NT2/D1 (cell line): Measurements from ENCODE around the gene BTBD3.

ENCODE experiments used
- YY1 ChIP-seq: IDR thresholded peaks from 2 replicates; pipeline ENCODE4 v1.6.1; 2011; ENCODE audit not compliant: insufficient read length, insufficient read depth
- ZNF274 ChIP-seq: IDR thresholded peaks from 2 replicates; pipeline ENCODE4 v1.6.1; 2011; ENCODE audit warnings: mild to moderate bottlenecking, low read depth, low read length

- TF ChIP-seq YY1: no peak
- no peak for TF ChIP-seq ZNF274
Measured at GRCh38 chr20:11937230-11937629, 19.5 kb downstream of the BTBD3 start.
